GM21576 (cell line): ENCODE data around the gene CCR9.

Experiments
- ATAC-seq: cut with Tn5 transposase; IDR thresholded peaks from one replicate; pipeline ENCODE4 v1.9.1; 2021; ENCODE audit warnings: mild to moderate bottlenecking, moderate library complexity; ENCODE audit not compliant: unreplicated experiment

CCR9 gene

DNA sequence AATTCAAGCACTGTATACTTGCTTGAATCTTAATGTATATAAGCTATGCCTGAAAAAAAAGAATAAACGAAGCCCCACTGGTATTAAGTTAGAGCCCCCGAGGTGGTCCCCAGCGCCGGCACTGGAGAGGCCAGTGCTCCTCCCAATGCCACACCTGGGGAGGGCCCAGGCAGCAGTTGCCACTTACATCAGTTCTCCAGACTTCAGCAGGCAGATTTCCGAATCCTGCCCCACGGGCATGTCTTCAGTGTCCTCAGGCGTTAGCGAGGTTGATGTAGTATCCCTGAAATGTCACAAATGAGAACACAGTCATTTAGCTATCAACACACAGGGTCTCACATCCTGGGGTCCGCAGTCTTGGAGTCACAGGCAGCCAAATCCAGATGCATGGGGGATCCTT is 49.9 kb downstream of the CCR9 start:
- ATAC-seq, result no peak

DNA sequence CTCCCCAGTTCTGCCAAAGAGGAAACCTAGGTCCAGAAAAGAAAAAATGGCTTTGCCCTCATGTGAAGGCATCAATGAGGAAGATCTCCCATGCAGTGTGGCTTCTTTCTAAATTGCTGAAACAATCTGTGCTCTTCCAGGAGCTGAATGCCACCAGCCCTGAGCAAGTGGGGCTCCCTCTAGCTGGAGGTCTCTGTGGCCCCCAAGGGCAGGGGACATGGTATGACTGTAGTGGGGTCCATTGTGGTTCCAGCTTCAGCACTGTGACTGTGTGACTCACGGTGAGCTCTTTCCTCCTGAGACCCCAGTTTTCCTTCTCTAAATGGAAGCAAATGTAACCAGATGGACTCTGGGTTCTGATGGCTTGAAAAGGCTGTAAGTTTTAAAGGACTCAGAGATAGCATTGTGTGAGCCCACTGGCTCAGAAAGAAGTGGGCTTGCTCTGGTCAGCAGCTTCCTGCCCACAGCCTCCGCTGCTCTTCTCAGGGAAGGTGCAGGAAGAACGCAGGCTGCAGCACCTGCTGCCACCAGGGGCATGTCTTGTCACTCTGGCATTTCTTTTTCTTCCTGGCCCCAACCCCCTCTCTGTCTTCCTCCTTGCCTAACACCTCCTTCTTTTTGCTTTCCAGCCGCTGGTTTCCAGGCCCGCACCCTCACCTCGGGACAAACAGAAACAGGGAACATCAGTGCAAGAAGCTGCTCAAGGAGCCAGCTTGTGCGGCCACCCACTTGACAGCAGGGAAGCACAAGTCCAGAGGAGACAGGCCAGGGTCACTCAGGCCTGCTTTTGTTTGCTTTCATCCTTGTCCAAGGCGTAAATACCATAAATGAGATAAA is 51.1 kb downstream of the CCR9 start:
- ATAC-seq, result no peak

DNA sequence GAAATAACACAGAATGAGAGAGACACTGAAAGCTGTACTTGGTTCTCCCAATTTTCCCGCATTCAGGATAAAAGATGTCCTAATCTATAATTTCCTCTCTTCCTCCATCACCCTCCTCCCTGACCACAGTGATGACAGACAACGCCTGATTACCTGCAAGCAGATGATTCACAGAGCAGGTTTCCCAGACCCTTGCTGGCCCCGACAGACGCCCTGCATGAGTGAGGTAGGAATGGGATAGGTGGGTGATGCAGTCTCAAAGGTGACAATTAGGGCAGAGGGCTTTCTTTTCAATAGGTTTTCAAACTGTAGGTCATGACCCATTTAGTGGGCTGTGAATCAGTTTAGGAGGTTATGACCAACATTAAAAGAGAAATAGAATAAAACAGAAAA is 51.7 kb downstream of the CCR9 start:
- no peak for ATAC-seq

DNA sequence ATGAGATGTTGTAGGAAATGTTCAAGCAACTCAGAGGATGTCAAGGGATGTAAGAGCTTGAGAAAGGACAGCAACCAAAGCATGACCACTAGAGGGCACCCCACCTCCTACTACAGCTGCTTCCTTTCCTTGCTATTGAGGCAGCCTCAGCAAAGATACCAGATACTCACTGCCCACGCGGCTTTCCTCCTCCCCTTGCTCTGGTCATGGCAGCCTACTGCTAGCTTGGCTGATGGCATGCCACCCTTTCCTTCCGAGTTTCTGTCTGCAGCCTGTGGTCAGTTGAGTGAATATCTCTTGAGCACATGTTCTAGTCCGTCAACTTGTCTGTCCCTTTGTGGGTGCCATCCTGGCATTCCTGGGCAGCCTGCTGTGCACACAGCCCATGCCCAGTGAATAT is 52.5 kb downstream of the CCR9 start:
- ATAC-seq, result peak; percentile 52

DNA sequence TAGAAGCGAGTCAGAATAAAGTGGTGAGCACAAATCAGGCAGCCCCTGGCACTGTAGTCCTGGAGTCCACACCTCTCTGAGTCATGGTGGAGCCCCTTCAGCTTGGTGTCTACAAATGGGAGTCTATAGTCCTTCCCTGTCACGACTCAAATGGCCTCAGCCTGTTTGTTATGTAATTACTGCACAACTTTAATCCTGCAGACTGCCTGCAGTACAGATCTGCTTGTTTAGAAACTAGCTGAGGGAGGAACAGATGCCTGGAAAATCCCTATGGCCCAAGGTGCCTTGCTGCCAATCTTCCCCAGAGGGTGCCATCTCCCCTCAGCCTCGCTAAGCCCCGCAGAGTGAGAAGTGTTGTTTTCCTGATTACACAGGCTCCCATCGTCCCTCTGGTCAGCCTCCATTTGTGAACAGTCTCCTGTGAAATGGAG is 53.0 kb downstream of the CCR9 start:
- no peak for ATAC-seq

DNA sequence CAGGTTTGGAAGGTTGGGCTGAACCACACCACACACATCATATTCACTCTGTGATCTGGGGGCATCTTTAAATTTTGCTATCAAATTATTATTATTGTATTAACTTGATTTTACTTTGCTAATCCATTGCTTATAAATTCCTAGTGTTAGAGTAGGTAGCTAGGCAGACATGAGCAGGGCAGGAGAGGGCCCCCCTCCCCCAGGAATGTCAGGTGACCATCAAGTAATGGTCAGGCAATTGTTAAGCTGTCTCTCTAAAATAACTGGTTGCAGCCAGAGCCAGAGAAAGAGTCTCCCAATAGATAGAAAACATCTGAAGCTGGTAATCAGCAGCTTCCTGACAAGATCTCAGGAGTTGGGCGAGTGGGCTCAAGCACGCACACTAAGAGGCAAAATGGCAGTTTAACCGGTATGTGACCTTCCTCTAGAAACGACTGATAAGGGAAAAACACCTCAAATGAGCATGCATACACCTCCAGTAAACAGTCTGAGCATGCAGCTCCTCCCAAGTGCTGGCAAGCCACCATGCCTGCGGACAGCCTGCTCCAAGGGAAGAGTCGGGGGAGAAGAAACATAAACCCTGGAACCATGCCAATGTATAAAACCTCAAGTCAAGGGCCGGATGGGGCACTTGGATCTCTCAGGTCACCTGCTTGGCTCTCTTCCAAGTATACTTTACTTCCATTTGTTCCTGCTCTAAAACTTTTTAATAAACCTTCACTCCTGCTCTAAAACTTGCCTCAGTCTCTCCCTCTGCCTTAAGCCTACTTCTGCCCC is 53.8 kb downstream of the CCR9 start:
- no peak for ATAC-seq

DNA sequence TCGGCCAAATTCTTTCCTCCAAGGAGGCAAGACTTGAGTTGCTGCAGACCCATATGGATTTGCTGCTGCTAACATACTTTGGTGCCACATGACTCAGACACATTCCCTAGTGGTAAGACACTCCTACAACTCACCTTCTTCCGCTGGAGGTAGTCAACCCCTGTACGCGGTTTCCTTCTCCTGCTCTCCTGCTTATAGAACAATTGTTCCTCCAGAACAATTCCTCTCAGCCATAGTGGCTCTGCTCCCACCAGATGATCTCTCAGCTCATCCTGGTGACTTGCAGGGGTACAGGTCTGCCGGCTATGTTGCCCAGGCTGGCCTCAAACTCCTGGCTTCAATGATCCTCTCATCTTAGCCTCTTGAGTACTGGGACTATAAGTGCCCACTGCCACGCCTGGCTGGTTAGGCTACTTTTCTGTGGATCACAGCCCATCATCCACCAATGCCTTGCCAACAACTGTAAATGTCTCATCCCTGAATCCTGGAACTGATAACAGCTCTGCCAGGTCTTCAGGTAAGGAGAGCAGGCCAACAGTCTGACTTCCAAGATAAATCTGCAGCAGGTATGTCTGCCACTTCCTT is 54.5 kb downstream of the CCR9 start:
- ATAC-seq, result no peak

DNA sequence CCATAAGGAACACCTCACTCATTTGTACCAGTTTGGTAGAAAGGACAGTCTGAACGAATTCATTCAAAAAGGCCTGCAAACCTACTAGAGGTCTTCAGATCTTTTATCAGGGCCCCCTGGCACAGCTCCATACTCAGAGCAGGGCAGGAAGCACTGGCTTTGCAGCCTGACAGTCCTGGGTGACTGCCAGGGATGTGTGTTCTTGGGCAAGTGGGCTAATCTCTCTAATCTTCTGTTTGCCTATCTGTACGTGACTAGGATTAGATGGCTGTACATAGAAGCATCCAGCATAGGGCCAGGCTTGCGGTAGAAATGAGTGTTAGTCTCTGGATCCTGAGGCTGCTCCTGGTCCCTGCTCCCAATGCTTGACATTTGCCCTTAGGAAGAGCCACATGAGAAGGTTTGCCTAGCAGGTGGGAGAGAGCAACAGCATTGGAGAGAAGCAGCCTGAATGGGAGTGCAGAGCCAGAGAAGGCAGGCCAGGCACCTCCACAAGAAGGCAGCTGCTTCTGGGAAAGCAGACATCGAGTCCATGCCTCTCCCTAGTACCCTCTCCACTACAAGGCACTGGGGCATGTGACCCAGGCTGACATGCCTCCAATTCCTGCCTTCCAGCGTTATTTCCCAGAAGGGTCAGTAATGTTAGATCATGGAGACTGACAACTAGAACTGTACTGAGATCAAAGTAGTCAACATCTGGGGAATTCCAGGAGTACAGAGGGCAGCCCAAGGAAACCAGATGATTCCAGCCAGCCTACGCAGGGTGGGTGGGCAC is 55.9 kb downstream of the CCR9 start:
- ATAC-seq, result no peak

DNA sequence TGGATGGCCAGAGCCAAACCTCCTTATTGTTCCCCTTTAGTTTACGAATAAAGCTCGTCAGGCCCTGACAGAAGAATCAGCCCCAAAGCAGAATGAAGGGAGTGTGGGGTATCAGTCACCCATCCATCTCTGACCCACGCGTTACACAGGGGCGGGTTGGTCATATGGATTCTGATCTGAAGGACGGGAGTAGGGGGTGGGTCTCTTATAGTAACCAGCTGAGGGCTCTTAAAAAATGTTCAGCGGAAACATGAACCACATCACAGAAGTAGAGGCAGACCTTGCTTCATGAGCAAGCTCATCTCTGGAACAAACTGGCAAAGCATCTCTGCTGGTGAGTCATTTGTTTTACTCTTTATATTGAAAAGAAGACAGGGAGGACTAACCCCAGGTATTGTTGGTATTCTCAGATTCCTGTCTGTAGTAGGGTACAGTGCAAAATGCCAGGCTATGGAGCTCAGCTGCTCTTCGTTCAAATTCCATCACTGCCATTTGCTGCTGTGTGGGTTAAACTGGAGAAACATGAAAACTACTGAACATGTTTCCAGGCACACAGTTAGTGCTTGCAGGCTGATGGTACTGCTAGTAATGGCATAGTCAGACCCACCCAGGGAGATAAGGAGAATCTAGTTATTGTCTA is 57.0 kb downstream of the CCR9 start, which contains the start of gene CXCR6:
CXCR6 (plus strand) TSS at position 258 of the 640 bp plus-strand sequence. CDS start 3,018 bp downstream, outside the sequence.
- ATAC-seq, result no peak

DNA sequence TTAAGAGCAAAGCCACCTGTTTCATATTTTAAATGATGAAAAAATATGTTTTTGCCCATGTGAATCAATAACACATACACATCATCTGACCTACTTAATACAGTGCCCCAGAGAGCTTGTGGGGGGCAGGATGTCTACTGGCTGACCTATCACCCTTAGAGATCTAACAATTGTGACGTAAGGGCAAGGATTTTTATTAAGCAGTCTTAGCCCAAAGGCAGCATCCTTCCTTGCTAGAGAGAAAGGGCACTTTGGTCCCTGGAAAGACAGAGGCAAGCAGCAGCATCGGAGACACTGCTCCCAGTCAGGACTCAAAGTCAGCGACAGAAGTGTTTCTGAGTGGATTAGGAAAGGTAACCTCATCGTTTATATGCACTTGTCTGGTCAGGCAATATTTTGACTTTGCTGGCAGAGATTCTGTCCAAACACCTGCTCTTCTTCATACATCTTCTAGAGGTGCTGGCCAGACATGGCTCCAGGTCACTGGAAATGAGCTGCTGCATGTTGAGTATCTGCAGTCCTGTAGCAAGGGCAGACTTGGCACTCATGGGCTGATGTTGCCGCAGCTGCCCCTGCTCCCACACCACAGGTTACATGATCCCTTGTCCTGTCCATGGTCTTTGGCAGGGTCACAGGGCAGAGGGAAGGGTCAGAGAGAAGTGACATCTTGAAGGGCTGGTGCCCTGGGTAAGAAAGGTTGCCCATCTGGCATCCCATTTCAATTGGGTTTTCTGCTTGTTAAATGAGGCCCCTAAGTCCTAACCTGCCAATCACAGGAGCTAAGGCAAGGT is 58.7 kb downstream of the CCR9 start:
- no peak for ATAC-seq

DNA sequence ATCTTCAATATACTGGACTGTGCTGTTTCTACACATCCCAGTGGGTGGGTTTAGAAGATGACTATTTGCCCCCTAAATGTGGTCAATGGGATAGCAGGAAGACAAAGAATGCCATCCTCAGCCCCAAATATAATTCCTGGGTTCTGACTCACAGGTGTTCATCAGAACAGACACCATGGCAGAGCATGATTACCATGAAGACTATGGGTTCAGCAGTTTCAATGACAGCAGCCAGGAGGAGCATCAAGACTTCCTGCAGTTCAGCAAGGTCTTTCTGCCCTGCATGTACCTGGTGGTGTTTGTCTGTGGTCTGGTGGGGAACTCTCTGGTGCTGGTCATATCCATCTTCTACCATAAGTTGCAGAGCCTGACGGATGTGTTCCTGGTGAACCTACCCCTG is 60.0 kb downstream of the CCR9 start:
- no peak for ATAC-seq

DNA sequence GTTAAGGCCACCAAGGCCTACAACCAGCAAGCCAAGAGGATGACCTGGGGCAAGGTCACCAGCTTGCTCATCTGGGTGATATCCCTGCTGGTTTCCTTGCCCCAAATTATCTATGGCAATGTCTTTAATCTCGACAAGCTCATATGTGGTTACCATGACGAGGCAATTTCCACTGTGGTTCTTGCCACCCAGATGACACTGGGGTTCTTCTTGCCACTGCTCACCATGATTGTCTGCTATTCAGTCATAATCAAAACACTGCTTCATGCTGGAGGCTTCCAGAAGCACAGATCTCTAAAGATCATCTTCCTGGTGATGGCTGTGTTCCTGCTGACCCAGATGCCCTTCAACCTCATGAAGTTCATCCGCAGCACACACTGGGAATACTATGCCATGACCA is 60.5 kb downstream of the CCR9 start:
- no peak for ATAC-seq

DNA sequence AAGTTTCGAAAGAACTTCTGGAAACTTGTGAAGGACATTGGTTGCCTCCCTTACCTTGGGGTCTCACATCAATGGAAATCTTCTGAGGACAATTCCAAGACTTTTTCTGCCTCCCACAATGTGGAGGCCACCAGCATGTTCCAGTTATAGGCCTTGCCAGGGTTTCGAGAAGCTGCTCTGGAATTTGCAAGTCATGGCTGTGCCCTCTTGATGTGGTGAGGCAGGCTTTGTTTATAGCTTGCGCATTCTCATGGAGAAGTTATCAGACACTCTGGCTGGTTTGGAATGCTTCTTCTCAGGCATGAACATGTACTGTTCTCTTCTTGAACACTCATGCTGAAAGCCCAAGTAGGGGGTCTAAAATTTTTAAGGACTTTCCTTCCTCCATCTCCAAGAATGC is 61.0 kb downstream of the CCR9 start:
- no peak for ATAC-seq

DNA sequence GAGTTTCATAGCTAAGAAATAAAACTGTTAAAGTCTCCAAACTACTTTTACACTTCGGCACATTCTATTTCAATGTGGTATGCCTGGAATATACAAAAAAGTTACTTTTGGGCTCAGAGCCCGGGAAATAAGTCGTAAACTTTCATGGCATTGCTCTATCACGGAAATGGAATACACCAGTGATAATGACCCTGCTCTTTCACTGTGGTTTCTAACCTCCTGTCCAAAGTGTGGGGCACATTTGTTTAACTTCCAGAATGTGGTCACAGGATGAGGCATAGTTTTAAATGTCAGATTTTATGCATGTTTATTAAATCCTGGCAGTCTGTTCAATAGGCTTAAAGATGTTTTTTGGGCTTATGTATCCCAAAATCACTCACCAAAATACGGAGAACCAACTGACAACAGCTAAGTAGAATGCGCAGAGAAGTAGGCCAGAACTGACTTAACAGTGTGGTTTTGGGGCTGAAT is 62.0 kb downstream of the CCR9 start:
- ATAC-seq, result no peak

DNA sequence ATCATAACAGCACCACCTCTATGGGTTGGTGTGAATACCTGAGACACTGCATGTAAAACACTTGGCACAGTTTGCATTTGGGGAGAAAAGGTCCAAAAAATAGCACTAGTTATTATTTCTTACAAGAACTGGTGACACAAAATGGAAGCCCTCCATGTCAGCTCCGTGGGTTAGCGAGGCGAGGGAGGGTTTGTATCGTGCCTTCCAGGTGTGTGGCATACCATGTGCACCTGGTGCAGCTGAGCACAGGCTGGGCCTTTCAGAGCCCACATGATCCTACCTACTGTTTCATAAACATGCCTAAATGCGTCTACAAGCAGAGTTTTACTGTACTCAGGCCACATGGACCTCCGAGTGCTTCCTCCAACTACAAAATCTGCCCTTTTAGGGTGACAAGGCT is 62.5 kb downstream of the CCR9 start:
- ATAC-seq, result no peak

DNA sequence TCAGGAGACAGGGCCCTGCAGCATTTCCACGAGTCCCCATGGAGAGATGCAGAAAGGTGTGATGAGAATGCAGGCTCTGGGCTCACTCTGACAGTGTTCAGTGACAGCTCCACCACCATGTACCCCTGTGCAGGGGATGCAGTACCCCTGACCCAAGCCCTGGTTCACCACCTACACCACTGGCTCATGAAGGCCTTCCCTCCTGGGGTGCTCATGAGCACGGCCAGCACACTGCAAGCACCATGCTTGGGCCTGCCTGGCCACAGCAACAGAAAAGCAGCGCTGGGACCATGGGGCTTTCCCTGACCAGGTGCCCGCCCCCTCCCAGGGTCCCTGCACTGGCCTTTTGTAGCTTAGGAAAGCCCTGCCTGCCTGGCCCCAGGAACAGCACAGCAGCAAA is 63.1 kb downstream of the CCR9 start:
- ATAC-seq, result no peak

DNA sequence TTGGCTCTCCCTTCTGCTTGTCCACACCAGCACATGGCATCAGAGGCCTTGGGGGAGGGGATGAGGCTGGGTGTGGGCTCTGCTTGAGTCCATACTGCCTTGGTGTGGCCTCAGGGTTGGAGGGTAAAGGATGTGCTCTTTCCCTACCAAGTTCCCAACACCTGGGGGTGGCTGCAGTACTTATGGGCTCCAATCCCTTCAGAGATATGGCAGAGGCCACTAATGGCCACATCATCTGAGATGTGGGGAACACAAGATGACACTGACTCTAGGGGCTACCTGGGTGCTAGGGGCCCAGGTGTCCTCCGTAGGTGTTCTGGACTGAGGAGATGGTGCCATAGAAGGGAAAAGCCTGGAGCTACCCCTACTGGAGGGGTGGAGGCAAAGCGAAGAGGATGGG is 63.8 kb downstream of the CCR9 start:
- no peak for ATAC-seq

DNA sequence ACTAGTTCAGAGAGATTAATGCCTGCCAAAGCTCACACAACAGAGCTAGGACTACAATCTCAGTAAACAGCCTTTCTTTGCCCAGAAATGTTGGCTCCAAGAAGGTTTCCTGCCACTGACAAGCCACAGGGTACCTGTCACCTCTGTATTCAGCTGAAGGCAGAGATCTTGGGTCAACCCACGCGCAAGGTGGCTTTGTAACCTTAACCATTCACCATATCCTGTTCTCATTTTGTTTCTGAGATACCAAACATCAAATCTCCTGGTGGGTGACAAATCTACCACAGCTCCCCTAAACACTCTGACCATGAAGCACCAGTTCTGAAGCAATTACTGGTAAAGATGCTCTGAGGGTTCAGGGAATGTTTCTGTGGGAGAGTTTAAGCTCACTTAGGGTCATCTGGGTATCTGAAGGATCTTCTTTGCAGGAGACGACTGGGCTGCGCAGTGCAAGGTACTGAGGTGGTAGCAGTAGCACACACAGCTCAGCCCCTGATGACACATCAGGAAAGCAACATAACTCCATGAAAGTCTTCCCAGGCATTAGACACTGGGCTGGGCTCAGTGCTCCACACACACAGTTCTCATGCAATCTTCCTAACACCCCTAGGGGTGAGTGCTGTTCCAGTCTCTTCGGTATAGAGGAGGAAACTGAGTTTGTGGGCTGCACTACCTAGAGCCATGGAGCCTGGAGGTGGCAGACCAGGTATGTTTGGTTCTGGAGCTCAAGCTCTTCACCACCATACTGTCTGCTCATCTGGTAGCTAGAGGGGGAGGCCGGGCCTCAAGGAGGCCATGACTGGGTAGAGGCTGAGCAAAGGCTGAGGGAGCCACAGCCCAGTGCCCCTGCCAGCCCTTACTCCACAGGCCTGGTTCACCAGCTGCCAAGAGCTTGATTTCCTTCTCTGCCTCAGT is 64.6 kb downstream of the CCR9 start:
- no peak for ATAC-seq

DNA sequence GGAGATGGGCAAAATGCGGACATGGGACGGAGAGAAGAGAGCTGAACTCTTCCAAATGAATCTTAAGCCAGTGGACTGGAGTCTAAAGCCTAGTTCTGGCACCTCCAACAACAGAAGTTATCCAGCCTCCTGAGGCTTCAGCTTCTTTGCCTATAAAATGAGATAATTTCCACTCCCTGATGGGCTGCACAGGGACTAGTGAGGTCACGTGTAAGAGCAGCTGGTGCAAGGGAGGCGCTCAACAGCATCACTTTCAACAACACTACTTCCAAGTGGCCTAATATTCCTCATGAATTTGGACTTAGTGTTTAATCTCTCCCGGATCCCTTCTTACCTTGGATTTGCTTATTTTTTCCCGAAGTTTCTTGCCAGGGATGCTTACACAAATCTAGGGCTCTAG is 65.6 kb downstream of the CCR9 start:
- ATAC-seq, result no peak
